GM19035 (cell line): ENCODE data around the gene SLC35D3.
"Not testable (repeated sequence)": the region's sequence is repeated elsewhere in the genome, so short reads cannot be mapped to it uniquely, and the experiment has no call there.

Experiments
- ATAC-seq: cut with Tn5 transposase; IDR thresholded peaks from one replicate; pipeline ENCODE4 v1.9.1; 2021; ENCODE audit not compliant: unreplicated experiment

The SLC35D3 gene

GRCh38 chr6:136921936-136922684 lies at the start of gene SLC35D3:
Gene SLC35D3, plus strand, starts transcription at chr6:136922301. Its CDS starts 128 bp downstream, at chr6:136922429.
- no peak for ATAC-seq

- ATAC-seq = no peak
Measured at GRCh38 chr6:136873748-136874147, 48.4 kb upstream of the SLC35D3 start.

GRCh38 chr6:136876469-136876868 lies 45.6 kb upstream of the SLC35D3 start:
- ATAC-seq = not testable (repeated sequence)

- no peak for ATAC-seq
Measured at GRCh38 chr6:136880748-136881460, 41.2 kb upstream of the SLC35D3 start.

GRCh38 chr6:136886091-136886490 lies 36.0 kb upstream of the SLC35D3 start:
- ATAC-seq = no peak

- no peak for ATAC-seq
Measured at GRCh38 chr6:136887953-136888352, 34.1 kb upstream of the SLC35D3 start.

- ATAC-seq = no peak
Measured at GRCh38 chr6:136889271-136890193, 32.6 kb upstream of the SLC35D3 start.

GRCh38 chr6:136890194-136890839 lies 31.8 kb upstream of the SLC35D3 start:
- ATAC-seq = no peak

GRCh38 chr6:136890986-136891385 lies 31.1 kb upstream of the SLC35D3 start:
- no peak for ATAC-seq

GRCh38 chr6:136893187-136893586 lies 28.9 kb upstream of the SLC35D3 start:
- no peak for ATAC-seq

GRCh38 chr6:136895901-136896300 lies 26.2 kb upstream of the SLC35D3 start:
- no peak for ATAC-seq

GRCh38 chr6:136897071-136897470 lies 25.0 kb upstream of the SLC35D3 start:
- ATAC-seq = no peak

GRCh38 chr6:136901212-136901784 lies 20.8 kb upstream of the SLC35D3 start:
- no peak for ATAC-seq

- not testable (repeated sequence) for ATAC-seq
Measured at GRCh38 chr6:136904477-136904876, 17.6 kb upstream of the SLC35D3 start.

GRCh38 chr6:136914947-136915346 lies 7.2 kb upstream of the SLC35D3 start:
- no peak for ATAC-seq

- ATAC-seq = no peak
Measured at GRCh38 chr6:136918706-136919105, 3.4 kb upstream of the SLC35D3 start.

GRCh38 chr6:136920216-136920615 lies 1.9 kb upstream of the SLC35D3 start:
- no peak for ATAC-seq

- no peak for ATAC-seq
Measured at GRCh38 chr6:136920671-136921380, 1.3 kb upstream of the SLC35D3 start.

GRCh38 chr6:136921381-136921935 lies 643 bp upstream of the SLC35D3 start:
- no peak for ATAC-seq

- no peak for ATAC-seq
Measured at GRCh38 chr6:136922685-136923006, 545 bp downstream of the SLC35D3 start.
